K562 (cell line): Measurements from ENCODE around the gene RPS8. TPM values are rescaled to one million over a fixed set of nuclear protein-coding genes. Genes with fewer than 3 reads are reported as not detected.

ENCODE experiments used
- BHLHE40 ChIP-seq: IDR thresholded peaks from 2 replicates; pipeline ENCODE4 v1.6.1; 2011; ENCODE audit warnings: low read length, improper control_type of control experiment
- CCAR2 ChIP-seq: fragments of 200-400 bp; formaldehyde crosslinking; IDR thresholded peaks from 2 replicates; pipeline ENCODE4 v1.6.1; 2017; ENCODE audit warnings: mild to moderate bottlenecking, low read depth, low read length
- GTF2E2 ChIP-seq: fragments of 200-800 bp; sonication (Bioruptor generic); IDR thresholded peaks from 2 replicates; pipeline ENCODE4 v1.6.1; 2016; ENCODE audit warnings: missing genetic modification characterization, missing compliant biosample characterization
- LEF1 ChIP-seq: fragments of 450-650 bp; IDR thresholded peaks from 2 replicates; pipeline ENCODE4 v1.6.1; 2016; ENCODE audit warnings: mild to moderate bottlenecking
- MCM5 ChIP-seq: fragments of 450-650 bp; IDR thresholded peaks from 2 replicates; pipeline ENCODE4 v1.6.1; 2016; ENCODE audit warnings: low read depth
- MYC ChIP-seq, 2 experiments: fragments of 250-450 bp in 1 of 2; sonication (Bioruptor Pico) in 1 of 2; IDR thresholded peaks; 2 replicates each; pipeline versions ENCODE4 v1.5.1 to v1.6.1; 2012 to 2021; ENCODE audit warnings: low read depth in 2 of 2, borderline replicate concordance in 1 of 2, improper control_type of control experiment in 1 of 2, low read length in 1 of 2, mild to moderate bottlenecking in 1 of 2, moderate library complexity in 1 of 2
- NR2C2 ChIP-seq, 2 experiments: fragments of 200-800 bp in 1 of 2; sonication (Bioruptor generic) in 1 of 2; sonication (generic) in 1 of 2; formaldehyde crosslinking in 1 of 2; IDR thresholded peaks; 2 replicates each; pipeline versions ENCODE4 v1.6.1 to v1.8.0; 2016 to 2022; ENCODE audit warnings: mild to moderate bottlenecking in 1 of 2, missing compliant biosample characterization in 1 of 2, missing genetic modification characterization in 1 of 2, missing genetic modification reagents in 1 of 2
- POLR2B ChIP-seq: fragments of 450-650 bp; IDR thresholded peaks from 2 replicates; pipeline ENCODE4 v1.6.1; 2018; ENCODE audit warnings: low read depth; ENCODE audit not compliant: partially characterized antibody
- POLR3G ChIP-seq: IDR thresholded peaks from 2 replicates; pipeline ENCODE4 v1.6.1; 2011; ENCODE audit not compliant: insufficient read length, insufficient replicate concordance; ENCODE audit errors: extremely low read depth
- RB1 ChIP-seq: fragments of 450-650 bp; IDR thresholded peaks from 2 replicates; pipeline ENCODE4 v1.6.1; 2017; ENCODE audit warnings: low read depth, mild to moderate bottlenecking
- SMAD3 ChIP-seq: fragments of 450-650 bp; formaldehyde crosslinking; conservative IDR thresholded peaks from 2 replicates; pipeline ENCODE4 v1.4.0; 2020; ENCODE audit warnings: mild to moderate bottlenecking
- SOX6 ChIP-seq: fragments of 450-650 bp; IDR thresholded peaks from 2 replicates; pipeline ENCODE4 v1.6.1; 2014; ENCODE audit warnings: mild to moderate bottlenecking
- SREBF1 ChIP-seq: fragments of 150-350 bp; IDR thresholded peaks from 2 replicates; pipeline ENCODE4 v1.6.1; 2014; ENCODE audit warnings: antibody characterized with exemption, low read depth, low read length, borderline replicate concordance
- SRSF1 ChIP-seq: fragments of 200-400 bp; formaldehyde crosslinking; IDR thresholded peaks from 2 replicates; pipeline ENCODE4 v1.6.1; 2017; ENCODE audit warnings: mild to moderate bottlenecking, low read depth, low read length, moderate library complexity
- STAG1 ChIP-seq: sonication (generic); formaldehyde crosslinking; IDR thresholded peaks from 2 replicates; pipeline ENCODE4 v1.5.0; 2020; ENCODE audit warnings: missing genetic modification reagents, borderline replicate concordance
- U2AF2 ChIP-seq: fragments of 200-400 bp; formaldehyde crosslinking; optimal IDR thresholded peaks from 2 replicates; pipeline ENCODE3; 2017; ENCODE audit warnings: low read depth, mild to moderate bottlenecking, low read length
- XRCC3 ChIP-seq: fragments of 450-650 bp; IDR thresholded peaks from 2 replicates; pipeline ENCODE4 v1.6.1; 2017; ENCODE audit warnings: mild to moderate bottlenecking, moderate library complexity
- ZNF121 ChIP-seq: sonication (generic); formaldehyde crosslinking; conservative IDR thresholded peaks from 2 replicates; pipeline ENCODE4 v1.8.0; 2022; ENCODE audit warnings: missing genetic modification reagents
- ZNF143 ChIP-seq: sonication (generic); formaldehyde crosslinking; IDR thresholded peaks from 2 replicates; pipeline ENCODE4 v1.9.0; 2022; ENCODE audit warnings: mild to moderate bottlenecking, missing genetic modification reagents
- ZNF408 ChIP-seq: fragments of 250-450 bp; sonication (Bioruptor Pico); IDR thresholded peaks from 2 replicates; pipeline ENCODE4 v1.4.0; 2020; ENCODE audit warnings: low read depth, mild to moderate bottlenecking, moderate library complexity
- polyA plus RNA-seq, 8 experiments: library from polyadenylated mRNA; depleted of rRNA in 4 of 8; stranded (reverse) in 5 of 8; unstranded in 3 of 8; fragments of >200 nt; fragmentation: Nextera tagmentation in 2 of 8; fragmentation: Illumina TruSeq in 1 of 8; extraction: Ambion mirVana in 2 of 8; extraction: Trizol in 1 of 8; gene quantifications; 2 replicates each; pipeline versions ENCODE4 v1.2.1 to v1.2.3, GENCODE V29; 2011 to 2014; ENCODE audit warnings: inconsistent platforms in 1 of 8, missing spikeins in 1 of 8
- total RNA-seq, 7 experiments: library from RNA; depleted of rRNA in 6 of 7; stranded (reverse); fragments of >200 nt in 6 of 7; fragmentation: Illumina TruSeq in 2 of 7; extraction: Trizol in 2 of 7; gene quantifications; 2 replicates each; pipeline versions ENCODE4 v1.2.1 to v1.2.3, GENCODE V29; 2011 to 2021; ENCODE audit warnings: low replicate concordance in 1 of 7
- TF ChIP-seq, protein P1 (sequence below): fragments of 450-650 bp; IDR thresholded peaks from 2 replicates; pipeline ENCODE4 v1.6.1; 2016; ENCODE audit warnings: low read depth, mild to moderate bottlenecking, moderate library complexity
- TF ChIP-seq, protein P2 (sequence below): fragments of 450-650 bp; IDR thresholded peaks from 2 replicates; pipeline ENCODE4 v1.6.1; 2018; ENCODE audit not compliant: partially characterized antibody
- TF ChIP-seq, protein P3 (sequence below): fragments of 250-450 bp; sonication (Bioruptor Pico); IDR thresholded peaks from 2 replicates; pipeline ENCODE4 v1.8.0; 2021; ENCODE audit warnings: mild to moderate bottlenecking, moderate library complexity

RPS8 gene
- total and polyA plus RNA-seq, 9 of the 15 experiments (the other 6 are each of a cell fraction or from before 2014, with no cell fraction given), result 2,431 to 4,168 (median 3,109) TPM

DNA sequence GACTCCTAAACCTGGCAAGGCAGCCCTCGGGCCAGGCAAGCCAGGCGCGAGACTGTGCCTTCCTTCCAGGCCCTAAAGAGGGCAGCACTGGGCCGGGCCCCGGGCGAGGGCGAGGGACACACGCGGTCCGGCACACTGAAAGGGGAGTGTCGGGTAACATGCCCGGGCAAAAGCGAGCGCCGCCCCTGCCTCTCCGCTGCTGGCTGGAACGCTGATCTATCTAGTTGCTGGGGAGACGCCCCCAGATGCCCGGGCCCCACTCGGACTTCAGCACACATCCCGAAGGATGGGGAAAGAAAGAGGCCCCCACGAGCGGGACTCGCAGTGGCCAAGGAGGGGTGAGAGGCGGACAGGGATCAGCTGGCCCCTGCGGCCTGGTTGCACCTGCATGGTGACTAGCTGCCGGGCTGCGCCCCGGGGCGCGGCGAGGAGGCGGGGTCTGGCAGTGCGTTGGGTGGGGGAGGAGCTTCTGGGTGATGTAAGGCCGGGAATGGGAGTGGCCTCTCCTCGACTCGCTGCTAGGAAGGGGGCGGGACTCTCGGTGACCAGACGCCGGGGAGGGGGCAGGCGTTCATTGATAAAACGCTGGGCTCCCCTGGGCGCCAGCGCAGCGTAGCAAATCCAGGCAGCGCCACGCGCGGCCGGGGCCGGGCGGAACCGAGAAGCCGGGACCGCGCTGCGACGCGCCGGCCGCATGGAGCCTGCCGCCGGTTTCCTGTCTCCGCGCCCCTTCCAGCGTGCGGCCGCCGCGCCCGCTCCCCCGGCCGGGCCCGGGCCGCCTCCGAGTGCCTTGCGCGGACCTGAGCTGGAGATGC lies 24.6 kb downstream of the RPS8 start, which contains the start of gene PLK3 (continued):
- peak; percentile 99 for TF ChIP-seq MYC (IDR thresholded peaks at IDR 0.05; ENCODE audit: low read depth, low read length)
- peak; percentile 96 for TF ChIP-seq MYC (CRISPR knock-in tag; IDR thresholded peaks at IDR 0.05; ENCODE audit: borderline replicate concordance, low read depth)
- peak; percentile 42; the same call in 1 of the 2 replicates for TF ChIP-seq ZNF143 (CRISPR knock-in tag)
- TF ChIP-seq BHLHE40, result peak; percentile 47; the same call in 1 of the 2 replicates
- no peak for TF ChIP-seq XRCC3
- TF ChIP-seq SMAD3 (CRISPR knock-in tag), result peak; percentile 73; the same call in 1 of the 2 replicates
- TF ChIP-seq, protein P1, sequence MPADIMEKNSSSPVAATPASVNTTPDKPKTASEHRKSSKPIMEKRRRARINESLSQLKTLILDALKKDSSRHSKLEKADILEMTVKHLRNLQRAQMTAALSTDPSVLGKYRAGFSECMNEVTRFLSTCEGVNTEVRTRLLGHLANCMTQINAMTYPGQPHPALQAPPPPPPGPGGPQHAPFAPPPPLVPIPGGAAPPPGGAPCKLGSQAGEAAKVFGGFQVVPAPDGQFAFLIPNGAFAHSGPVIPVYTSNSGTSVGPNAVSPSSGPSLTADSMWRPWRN, result 0 out of 2 replicates have a peak, but pooled peaks have one; percentile 42
- TF ChIP-seq LEF1, result peak; percentile 78; the same call in 1 of the 2 replicates
- peak; percentile 94 for TF ChIP-seq RB1
- peak; percentile 74 for TF ChIP-seq STAG1 (CRISPR knock-in tag)
- TF ChIP-seq POLR3G, result no peak
- TF ChIP-seq CCAR2, result no peak
- no peak for TF ChIP-seq SRSF1
- TF ChIP-seq ZNF408 (CRISPR knock-in tag), result no peak
- TF ChIP-seq, protein P2, sequence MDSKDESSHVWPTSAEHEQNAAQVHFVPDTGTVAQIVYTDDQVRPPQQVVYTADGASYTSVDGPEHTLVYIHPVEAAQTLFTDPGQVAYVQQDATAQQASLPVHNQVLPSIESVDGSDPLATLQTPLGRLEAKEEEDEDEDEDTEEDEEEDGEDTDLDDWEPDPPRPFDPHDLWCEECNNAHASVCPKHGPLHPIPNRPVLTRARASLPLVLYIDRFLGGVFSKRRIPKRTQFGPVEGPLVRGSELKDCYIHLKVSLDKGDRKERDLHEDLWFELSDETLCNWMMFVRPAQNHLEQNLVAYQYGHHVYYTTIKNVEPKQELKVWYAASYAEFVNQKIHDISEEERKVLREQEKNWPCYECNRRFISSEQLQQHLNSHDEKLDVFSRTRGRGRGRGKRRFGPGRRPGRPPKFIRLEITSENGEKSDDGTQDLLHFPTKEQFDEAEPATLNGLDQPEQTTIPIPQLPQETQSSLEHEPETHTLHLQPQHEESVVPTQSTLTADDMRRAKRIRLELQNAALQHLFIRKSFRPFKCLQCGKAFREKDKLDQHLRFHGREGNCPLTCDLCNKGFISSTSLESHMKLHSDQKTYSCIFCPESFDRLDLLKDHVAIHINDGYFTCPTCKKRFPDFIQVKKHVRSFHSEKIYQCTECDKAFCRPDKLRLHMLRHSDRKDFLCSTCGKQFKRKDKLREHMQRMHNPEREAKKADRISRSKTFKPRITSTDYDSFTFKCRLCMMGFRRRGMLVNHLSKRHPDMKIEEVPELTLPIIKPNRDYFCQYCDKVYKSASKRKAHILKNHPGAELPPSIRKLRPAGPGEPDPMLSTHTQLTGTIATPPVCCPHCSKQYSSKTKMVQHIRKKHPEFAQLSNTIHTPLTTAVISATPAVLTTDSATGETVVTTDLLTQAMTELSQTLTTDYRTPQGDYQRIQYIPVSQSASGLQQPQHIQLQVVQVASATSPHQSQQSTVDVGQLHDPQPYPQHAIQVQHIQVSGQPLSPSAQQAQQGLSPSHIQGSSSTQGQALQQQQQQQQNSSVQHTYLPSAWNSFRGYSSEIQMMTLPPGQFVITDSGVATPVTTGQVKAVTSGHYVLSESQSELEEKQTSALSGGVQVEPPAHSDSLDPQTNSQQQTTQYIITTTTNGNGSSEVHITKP, result peak; percentile 88
- peak; percentile 75 for TF ChIP-seq POLR2B
- TF ChIP-seq, protein P3, sequence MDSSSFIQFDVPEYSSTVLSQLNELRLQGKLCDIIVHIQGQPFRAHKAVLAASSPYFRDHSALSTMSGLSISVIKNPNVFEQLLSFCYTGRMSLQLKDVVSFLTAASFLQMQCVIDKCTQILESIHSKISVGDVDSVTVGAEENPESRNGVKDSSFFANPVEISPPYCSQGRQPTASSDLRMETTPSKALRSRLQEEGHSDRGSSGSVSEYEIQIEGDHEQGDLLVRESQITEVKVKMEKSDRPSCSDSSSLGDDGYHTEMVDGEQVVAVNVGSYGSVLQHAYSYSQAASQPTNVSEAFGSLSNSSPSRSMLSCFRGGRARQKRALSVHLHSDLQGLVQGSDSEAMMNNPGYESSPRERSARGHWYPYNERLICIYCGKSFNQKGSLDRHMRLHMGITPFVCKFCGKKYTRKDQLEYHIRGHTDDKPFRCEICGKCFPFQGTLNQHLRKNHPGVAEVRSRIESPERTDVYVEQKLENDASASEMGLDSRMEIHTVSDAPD (CRISPR knock-in tag), result no peak
- TF ChIP-seq MCM5, result no peak
- no peak for TF ChIP-seq U2AF2
- TF ChIP-seq SOX6, result peak; percentile 65; the same call in 1 of the 2 replicates
- TF ChIP-seq ZNF121 (CRISPR knock-in tag), result no peak
- no peak for TF ChIP-seq NR2C2 (CRISPR knock-in tag; IDR thresholded peaks at IDR 0.05)
- TF ChIP-seq NR2C2 (tag; IDR thresholded peaks at IDR 0.05), result peak; percentile 76
- 0 out of 2 replicates have a peak, but pooled peaks have one; percentile 27 for TF ChIP-seq GTF2E2 (tag)
- peak; percentile 35; the same call in 1 of the 2 replicates for TF ChIP-seq SREBF1
